HG03439 (cell line): ENCODE data around the gene PEMT.

Experiments
- ATAC-seq: cut with Tn5 transposase; IDR thresholded peaks from one replicate; pipeline ENCODE4 v1.9.1; 2021; ENCODE audit warnings: mild to moderate bottlenecking, moderate library complexity; ENCODE audit not compliant: unreplicated experiment

PEMT gene

DNA sequence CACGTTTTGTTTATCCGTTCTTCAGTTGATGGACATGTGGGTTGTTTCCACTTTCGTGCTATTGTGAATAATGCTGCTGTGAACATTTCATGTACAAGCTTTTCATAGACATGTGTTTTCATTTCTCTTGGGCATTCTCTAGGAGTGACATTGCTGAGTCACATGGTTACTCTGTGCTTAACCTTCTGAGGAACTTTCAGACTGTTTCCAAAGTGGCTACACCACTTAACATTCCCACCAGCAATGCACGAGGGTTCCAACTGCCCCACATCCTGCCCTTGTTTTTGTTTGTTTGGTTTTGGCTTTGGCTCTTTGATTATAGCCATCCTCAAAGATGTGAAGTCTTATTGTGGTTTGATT is 14.2 kb upstream of the PEMT start:
- ATAC-seq = no peak

DNA sequence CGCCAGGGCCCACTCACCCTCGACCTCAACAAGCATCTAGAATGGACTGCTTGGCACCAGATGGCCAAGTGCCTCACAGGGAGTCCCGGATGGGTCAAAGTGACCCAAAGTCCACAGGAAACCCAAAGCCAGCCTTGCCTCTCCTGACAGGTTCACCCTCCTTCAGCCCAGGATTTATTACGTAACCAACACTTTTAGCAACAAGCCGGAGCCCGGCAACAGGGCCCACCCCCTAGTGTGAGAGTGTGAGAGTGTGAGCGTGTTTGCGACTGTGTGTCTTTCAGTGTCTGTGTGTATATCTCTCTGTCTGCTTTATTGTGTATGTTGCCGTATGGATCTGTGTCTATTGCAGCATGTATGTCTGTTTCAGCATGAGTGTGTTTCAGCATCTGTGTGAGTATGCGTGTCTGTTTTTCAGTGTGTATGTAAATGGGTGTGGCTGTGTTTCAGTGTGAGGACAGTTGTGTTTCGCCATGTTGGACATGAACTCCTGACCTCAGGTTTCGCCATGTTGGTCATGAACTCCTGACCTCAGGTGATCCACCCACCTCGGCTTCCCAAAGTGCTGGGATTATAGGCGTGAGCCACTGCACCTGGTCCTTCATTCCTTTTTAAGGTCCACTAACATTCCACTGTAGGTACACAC is 13.7 kb upstream of the PEMT start:
- no peak for ATAC-seq

DNA sequence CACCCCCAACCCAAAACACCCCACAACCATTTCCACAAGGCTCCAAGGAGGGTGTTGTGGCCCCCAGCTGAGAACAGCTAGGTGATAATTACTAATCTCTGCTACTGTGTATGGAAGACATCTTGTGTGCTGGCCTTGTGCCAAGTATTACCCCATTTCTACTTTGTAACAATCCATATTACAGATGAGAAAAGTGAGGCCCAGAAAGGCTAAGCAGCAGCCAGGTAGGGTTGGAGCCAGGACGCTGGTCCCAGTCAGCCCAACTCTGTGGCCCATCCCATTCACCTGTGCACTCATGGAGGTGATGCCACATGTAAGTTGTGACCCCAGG is 12.4 kb upstream of the PEMT start:
- ATAC-seq = no peak

DNA sequence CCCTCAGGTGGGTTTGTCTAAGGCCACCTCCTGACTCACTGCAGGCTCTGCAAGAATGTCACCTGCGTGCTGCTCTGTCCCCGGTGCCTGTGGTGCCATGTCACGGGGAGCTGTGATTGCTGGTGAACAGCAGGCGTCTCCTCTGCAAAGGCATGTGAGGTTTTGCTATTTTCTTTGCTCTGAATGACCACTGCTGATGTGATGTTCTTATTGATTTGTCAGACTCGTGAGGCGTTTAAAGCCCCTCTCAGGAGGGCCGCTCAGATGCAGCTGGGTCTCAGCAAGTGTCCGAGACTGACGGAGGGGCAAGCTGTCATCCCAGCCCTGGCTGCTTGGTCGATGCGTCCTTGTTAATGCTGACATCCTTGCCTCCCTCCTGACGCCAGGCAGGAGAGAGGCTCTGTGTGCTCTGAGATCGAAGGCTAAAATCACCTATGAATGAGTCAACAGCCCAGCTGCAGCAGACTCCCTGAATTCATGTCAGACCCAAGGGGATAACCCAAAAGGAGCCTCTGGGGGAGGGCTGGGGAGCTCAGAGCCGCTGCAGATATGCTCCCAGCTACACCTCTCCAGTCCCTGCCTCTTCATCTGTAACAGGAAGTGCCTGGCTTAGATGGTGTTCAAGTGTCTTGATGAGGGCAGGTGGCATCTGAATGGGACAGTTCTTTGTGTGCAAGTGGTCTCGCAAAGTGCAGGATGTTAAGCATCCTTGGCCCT is 11.8 kb upstream of the PEMT start:
- no peak for ATAC-seq

DNA sequence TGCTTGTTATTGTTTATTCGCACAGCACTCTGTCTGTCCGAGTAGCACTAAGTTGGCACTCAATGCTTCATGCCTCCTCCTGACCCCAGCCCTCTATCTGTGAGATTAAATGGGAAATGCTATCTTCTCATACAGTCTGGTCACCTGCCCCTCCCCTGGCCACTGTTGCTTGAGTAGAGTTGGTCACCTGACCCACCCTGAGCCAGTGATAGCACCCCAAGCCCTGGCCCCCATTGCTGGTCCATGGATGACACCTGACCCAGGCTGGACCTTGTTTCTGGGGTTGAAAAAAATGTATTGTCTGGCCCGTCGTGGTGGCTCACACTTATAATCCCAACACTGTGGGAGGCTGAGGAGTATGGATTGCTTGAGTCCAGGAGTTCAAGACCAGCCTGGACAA is 8.5 kb upstream of the PEMT start:
- no peak for ATAC-seq

DNA sequence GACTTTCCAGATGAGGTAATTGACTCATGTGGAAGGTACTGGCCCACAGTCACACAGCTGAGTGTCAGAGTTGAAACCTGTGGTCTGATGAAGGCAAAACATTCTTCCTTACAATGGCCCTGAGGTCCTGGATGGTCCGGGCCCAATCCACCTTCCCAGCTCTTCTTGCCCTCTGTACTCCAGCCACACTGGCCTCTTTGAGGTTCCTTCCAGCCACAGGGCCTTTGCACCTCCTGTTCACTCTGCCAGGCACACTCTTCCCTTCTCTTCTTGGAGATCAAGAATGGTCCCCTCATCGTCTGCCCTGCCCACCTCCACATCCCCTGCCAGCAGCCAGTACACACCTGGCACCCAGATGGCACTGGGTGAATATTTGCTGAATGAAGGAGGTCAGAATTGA is 6.5 kb upstream of the PEMT start:
- ATAC-seq = no peak

DNA sequence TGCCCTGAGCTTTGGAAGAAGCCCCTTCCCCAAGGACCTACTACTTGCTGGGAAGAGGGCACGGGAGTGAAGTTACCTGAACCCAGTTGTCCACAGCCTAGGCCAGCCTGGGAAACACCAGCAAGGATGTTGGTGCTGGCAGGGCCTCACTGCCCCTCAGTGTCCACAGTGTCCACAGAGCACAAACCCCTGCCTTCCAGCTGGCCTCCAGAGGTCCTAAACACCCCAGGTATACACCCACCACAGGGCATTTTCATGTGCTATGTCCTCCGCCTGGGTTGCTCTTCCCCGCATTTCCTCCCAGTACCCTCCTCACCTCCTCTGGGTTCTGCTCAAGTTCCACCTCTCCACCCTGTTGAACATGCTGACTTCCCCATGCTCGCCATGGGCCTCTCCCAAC is 4.2 kb upstream of the PEMT start:
- no peak for ATAC-seq

DNA sequence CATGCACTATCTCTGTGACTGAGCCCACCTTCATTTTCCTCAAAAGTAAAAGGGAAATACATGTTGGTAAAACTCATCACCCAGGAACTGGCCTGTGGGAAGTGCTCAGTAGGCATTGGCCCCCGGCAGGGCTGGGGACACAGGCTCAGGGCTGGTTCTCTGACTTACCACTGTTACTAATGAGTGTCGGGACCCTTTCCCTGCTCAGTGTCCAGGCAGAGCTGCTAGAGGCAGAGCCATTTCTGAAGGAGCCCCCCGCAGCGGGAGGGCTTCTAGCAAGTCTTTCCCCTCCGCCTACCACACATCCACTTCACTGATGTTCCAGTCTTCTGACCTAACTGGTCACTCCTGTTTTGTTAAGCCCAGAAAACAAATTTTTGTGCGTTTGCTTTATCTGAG is 1.7 kb upstream of the PEMT start:
- no peak for ATAC-seq

DNA sequence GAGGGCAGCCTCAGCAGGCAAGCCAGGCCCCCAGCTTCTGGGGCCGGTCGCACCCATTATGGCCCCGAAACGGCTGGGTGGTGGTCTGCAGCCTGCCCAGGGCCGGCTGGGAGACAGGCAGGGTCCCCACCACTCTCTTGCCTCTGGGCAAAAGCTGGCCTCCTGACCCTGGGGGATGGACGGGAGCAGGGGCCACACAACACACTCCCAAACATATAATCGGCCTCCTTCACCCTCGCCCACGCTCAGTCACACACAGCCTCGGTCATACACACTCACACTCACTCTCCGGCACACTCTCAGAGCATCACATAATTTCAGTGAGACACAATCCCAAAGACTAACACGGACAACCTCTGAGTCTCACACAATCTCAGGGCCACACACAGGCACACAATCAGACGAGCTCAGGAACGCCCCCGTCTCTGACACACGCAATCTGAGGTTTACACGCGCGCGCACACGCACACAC is 589 bp downstream of the PEMT start:
- peak; percentile 4 for ATAC-seq

DNA sequence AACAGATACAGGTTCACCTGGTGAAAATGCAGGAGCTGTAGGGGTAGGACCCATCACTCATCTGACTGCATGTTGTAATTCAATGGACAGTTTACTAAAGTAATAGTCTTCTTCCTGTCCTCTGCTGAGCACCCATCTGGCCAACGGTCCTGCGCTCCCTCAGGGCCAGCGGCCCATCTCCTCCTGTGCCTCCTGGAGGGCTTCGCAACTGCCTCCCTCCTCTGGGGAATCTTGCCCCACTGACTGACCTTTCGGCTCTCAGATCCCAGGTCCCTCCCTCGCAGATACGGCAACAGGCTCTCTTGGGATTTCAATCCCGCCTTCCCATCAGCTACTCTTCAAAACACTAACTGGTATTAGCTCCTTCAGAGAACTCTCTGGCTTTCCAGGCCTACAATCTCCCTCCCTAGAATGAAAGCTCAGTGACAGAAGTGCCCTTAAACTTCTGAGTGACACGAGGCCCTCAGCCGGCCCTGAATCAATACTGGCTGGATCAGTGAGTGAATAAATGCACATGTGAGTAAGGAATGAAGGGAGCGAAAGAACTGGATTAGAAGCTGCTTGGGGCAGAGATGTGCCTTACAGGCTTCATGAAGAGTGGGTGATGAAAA is 1.3 kb downstream of the PEMT start:
- ATAC-seq = no peak

DNA sequence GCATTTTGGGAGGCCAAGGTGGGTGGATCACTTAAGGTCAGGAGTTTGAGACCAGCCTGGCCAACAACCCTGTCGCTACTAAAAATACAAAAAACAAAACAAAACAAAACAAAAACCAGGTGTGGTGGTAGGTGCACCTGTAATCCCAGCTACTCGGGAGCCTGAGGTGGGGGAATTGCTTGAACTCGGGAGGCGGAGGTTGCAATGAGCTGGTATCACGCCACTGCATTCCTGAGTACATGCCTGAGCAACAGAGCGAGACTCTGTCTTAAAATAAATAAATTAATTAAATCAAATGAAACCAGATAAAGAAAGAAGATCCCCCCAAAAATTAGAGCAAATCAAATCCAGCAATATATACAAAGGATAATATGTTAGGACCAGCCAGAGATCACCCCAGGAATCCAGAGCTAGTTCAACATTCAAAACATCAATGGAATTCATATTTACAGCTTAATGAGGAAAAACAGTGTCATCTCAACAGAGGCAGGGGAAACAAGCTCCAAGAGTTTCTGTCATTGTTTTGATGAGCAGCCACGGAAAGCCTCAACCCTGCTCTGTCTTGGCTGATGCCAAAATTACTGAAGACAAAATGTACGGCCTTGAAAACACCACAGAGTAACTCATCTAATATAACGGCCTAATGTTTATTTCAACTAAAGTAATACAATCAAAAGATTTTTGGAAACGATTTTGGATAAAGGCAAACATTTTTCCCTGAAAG is 3.7 kb downstream of the PEMT start:
- no peak for ATAC-seq

DNA sequence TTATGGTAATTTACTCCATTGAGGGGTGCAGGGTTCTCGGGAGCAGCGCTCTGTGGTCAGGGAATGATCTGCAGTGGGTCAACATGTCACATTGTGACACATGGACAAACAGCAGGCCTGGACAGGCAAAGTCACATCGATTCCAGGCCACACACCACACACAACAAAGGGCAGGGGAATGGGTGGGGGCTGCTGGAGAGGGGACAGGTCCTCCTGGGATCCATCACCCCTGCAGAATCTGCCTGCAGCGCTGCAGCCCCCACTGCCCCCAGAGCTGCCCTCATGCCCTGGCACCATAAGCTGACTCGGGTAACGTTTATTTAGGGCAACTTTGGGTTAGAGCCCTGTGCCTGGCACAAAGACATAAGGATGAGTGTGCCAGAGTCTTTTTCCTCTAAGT is 9.1 kb downstream of the PEMT start:
- ATAC-seq = no peak

DNA sequence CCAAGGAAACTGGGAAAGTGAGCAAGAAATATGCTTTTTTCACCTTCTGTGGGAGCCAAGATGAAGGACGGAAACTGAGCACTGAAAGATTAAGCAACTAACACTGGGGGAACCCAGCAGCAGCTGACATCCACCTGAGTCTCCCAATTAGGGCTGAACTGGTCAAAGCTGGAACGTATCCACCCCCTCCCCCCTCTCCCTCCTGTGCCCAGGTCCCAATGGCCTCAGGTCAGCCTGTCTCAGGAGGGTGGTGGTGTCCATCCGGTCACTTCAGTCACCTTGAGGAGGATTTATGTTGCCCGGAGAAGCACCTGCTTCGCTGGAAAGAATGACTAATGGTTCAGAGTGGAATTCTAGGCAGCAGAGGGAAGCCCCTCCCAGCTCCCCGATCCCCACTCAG is 10.0 kb downstream of the PEMT start:
- no peak for ATAC-seq

DNA sequence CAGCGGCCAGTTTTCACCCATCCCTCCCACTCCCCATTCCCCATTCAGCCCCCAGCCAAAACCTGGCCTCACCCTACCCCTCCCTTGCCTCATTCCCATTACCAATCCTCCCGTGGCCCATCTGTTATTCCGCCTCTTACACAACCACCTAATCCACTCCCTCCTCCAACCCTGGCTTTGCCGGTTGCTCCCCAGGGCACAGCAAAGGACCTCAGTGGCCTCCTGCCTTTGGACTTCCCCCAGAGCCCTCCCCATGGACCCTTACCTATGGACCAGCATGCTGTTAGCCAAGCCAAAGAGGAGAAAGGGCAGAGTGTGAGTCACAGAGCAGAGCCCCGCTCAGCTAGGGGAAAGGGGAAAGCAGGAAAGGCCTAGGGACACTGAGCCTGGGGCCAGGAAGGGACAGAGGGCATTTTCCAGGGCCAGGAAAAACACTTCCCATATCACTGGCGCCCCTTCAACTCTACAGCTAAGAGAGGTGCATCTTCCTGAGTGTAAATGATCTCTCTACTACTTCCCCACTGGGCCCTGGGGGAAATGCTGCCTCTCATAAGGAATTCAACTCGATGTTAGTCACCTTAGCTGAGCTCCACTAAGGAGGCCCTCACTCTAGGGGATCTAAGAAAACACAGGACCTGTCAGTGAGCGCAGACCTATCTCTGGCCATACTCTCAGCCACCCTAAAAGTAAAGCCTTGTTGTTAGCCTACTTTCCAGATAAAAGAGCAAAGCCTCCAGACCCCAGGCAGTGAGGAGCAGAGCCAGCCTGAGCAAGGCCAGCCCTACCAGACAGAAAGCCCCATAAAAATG is 10.6 kb downstream of the PEMT start:
- no peak for ATAC-seq

DNA sequence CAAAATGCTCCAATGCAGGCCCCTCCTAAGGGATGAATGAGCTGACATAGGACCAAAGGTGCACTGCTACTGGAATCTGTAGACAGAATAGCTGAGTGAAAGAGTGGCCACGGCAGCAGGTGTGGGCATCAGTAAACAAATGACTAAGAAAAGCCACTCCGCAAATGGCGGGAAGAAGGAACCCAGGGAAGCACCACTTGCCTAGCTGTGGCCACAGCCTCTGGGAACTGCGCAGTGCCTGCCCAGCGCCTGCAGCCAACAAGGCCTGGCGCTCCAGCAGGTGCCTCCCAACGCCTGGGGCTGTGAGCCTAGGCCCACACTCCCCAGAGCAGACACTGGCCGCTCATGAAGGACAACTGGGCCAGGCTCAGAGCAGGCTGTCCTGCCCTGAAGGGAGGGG is 11.8 kb downstream of the PEMT start:
- no peak for ATAC-seq

DNA sequence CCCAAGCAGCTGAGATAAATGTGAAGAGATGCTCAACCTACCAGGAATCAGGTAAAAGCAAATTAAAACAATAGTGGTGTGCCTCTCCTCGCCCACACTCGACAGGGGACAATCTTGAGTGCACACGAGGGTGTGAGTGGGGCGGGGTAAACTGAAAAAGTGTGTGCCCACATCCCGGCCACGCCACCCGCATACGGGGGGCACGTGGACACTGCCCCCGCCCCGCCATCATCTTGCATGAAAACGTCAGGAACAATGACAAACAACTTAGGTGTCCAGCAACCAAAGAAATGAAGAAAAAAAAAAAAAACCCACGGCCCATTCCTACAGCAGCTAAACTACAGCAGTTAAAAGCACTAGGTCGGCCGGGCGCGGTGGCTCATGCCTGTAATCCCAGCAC is 14.1 kb downstream of the PEMT start:
- no peak for ATAC-seq

DNA sequence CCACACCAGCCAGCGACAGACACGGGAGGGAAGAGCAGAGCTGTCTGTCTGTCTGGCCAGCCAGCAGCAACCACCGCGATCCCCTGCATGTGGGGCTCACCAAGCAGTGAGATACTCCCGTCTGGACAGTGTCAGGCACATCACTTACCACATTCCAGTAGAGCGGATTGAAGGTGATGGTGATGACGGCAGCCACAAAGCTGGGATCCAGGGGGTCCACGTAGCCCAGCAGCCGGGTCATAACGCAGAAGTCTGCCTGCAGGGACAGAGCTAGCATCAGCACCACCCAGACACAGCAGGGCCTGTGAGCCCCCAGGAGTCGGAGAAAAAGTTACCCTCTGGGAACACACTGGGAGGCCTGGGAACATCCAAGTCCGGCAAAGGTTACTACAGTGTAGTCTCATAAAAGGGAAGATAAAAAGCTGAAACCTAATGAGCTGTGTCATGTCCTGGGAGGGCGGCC is 14.7 kb downstream of the PEMT start:
- no peak for ATAC-seq

DNA sequence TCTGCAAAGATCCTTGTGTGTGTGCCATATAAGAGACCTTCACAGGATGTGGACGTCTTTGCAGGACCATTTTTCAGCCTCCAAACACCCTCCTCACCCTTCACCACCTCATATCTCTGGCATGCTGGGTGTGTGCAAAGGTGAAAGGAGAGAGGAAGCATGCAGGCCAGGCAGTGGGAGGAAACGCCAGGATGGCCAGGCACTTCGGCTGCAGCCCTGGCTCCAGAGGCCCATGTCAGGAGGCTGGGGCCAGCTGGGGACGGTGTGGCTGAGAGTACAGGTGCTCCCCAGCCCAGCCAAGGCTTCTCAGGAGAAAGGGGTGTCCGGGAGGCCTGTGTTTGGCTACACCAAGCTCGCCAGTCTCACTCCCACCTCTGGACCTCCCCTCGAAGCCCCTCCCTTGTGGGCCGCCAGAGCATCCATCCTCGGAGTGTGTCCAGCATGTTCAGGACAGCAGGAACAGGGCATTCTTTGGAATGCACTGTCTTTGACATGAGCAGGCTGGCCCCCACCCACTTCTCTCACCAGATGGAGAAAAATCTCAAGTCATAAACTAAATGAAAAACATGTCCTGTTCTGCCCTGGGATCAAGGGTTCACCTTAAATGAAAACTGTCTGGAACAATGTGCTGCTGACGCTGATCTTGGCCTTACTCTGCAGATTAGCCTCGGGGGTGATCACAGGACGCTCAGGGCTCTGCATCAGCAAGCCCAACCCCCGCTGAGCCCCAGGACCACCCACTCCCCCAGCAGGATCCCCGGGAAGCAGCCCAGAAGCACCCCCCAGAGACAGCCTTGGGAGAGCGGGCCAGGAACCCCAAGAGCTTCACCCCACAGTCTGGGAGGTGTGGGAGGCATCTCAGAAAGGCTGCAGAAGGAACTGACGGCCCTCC is 15.9 kb downstream of the PEMT start:
- ATAC-seq = no peak

DNA sequence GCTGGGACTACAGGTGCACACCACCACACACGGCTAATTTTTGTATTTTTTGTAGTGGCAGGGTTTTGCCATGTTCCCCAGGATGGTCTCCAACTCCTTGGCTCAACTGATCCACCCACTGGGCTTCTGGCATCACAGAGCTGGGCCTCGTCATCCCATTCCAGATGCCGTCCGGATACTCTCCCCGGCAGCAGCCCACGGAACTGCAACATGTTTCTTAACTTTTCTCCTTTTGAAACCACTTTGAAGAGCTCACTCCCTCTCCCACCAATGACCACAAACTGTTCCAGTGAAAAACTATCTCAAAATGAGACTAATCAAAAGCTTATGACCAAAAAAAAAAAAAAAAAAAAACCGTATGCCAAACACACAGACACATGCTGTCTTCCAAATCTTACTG is 17.6 kb downstream of the PEMT start:
- no peak for ATAC-seq
